GM21528 (cell line): ENCODE results near the gene JAZF1.

ENCODE experiments used
- ATAC-seq: cut with Tn5 transposase; IDR thresholded peaks from one replicate; pipeline ENCODE4 v1.9.1; 2021; ENCODE audit warnings: mild to moderate bottlenecking, moderate library complexity; ENCODE audit not compliant: unreplicated experiment, low FRiP score

Gene JAZF1

GRCh38 chr7:28180364-28181147 lies at the start of gene JAZF1:
TSS of gene JAZF1 (minus strand) at chr7:28180795.
- ATAC-seq = no peak

- no peak for ATAC-seq
Observed at GRCh38 chr7:28230261-28230660, 49.7 kb upstream of the JAZF1 start.

GRCh38 chr7:28228396-28228795 lies 47.8 kb upstream of the JAZF1 start:
- no peak for ATAC-seq

- no peak for ATAC-seq
Observed at GRCh38 chr7:28226003-28226402, 45.4 kb upstream of the JAZF1 start.

GRCh38 chr7:28225576-28225975 lies 45.0 kb upstream of the JAZF1 start:
- ATAC-seq = no peak

GRCh38 chr7:28224675-28225074 lies 44.1 kb upstream of the JAZF1 start:
- no peak for ATAC-seq

- ATAC-seq = no peak
Observed at GRCh38 chr7:28224172-28224571, 43.6 kb upstream of the JAZF1 start.

- no peak for ATAC-seq
Observed at GRCh38 chr7:28222636-28223035, 42.0 kb upstream of the JAZF1 start.

GRCh38 chr7:28219793-28220192 lies 39.2 kb upstream of the JAZF1 start:
- ATAC-seq = no peak

- ATAC-seq = no peak
Observed at GRCh38 chr7:28217143-28217542, 36.5 kb upstream of the JAZF1 start.

- ATAC-seq = no peak
Observed at GRCh38 chr7:28211006-28211405, 30.4 kb upstream of the JAZF1 start.

- no peak for ATAC-seq
Observed at GRCh38 chr7:28208506-28208905, 27.9 kb upstream of the JAZF1 start.

- ATAC-seq = no peak
Observed at GRCh38 chr7:28207486-28208158, 27.0 kb upstream of the JAZF1 start.

GRCh38 chr7:28205506-28205905 lies 24.9 kb upstream of the JAZF1 start:
- no peak for ATAC-seq

- no peak for ATAC-seq
Observed at GRCh38 chr7:28203508-28204240, 23.1 kb upstream of the JAZF1 start.

GRCh38 chr7:28202222-28202621 lies 21.6 kb upstream of the JAZF1 start:
- ATAC-seq = no peak

GRCh38 chr7:28201131-28201530 lies 20.5 kb upstream of the JAZF1 start:
- no peak for ATAC-seq

- no peak for ATAC-seq
Observed at GRCh38 chr7:28200598-28200997, 20.0 kb upstream of the JAZF1 start.

GRCh38 chr7:28199021-28199510 lies 18.5 kb upstream of the JAZF1 start:
- no peak for ATAC-seq

GRCh38 chr7:28195910-28196620 lies 15.5 kb upstream of the JAZF1 start:
- ATAC-seq = no peak
